Activated CD8-positive, alpha-beta memory T cell treated with anti-CD3 and anti-CD28 coated beads, Interleukin-2, amount 10 ng/mL, durations not matched to agents 7 days and 5 days (primary cell): Measurements from ENCODE around the gene DNER. TPM values are rescaled to one million over a fixed set of nuclear protein-coding genes. Genes with fewer than 3 reads are reported as not detected.
"Not testable (repeated sequence)": the region's sequence is repeated elsewhere in the genome, so short reads cannot be mapped to it uniquely, and the experiment has no call there.

ENCODE experiments used
- ATAC-seq: fragments of 150-1000 bp; cut with Tn5 transposase; one replicate; pipeline ENCODE4 v1.10.0; 2021; ENCODE audit warnings: moderate library complexity
- CTCF ChIA-PET: fragments of 350-600 bp; sonication (Branson Sonifier 250); formaldehyde crosslinking; loops from one replicate; lab custom pipeline; 2021; ENCODE audit warnings: antibody characterized with exemption; lab: Charles Lee
- DNase-seq: peaks from one replicate; pipeline ENCODE4 v3.0.0-alpha.2; 2020
- H3K27ac Mint-ChIP-seq: one replicate; pipeline ENCODE4 v1.8.0; 2021; ENCODE audit warnings: mild to moderate bottlenecking, mixed read lengths
- H3K27me3 Mint-ChIP-seq: one replicate; pipeline ENCODE4 v1.8.0; 2021; ENCODE audit warnings: mixed read lengths
- H3K36me3 Mint-ChIP-seq: one replicate; pipeline ENCODE4 v1.8.0; 2021; ENCODE audit warnings: mild to moderate bottlenecking, mixed read lengths
- H3K4me1 Mint-ChIP-seq: one replicate; pipeline ENCODE4 v1.8.0; 2021; ENCODE audit warnings: mixed read lengths
- H3K4me3 Mint-ChIP-seq: one replicate; pipeline ENCODE4 v1.8.0; 2021; ENCODE audit warnings: mild to moderate bottlenecking, moderate library complexity, mixed read lengths
- H3K9me3 Mint-ChIP-seq: one replicate; pipeline ENCODE4 v1.8.0; 2022; ENCODE audit warnings: low read depth, mixed read lengths
- total RNA-seq, 2 experiments: library from RNA; stranded (reverse); gene quantifications; one replicate each; pipeline ENCODE4 v1.2.3, GENCODE V29; 2021

The DNER gene
- total RNA-seq, 2 experiments from 2014 or later, result not detected

DNA sequence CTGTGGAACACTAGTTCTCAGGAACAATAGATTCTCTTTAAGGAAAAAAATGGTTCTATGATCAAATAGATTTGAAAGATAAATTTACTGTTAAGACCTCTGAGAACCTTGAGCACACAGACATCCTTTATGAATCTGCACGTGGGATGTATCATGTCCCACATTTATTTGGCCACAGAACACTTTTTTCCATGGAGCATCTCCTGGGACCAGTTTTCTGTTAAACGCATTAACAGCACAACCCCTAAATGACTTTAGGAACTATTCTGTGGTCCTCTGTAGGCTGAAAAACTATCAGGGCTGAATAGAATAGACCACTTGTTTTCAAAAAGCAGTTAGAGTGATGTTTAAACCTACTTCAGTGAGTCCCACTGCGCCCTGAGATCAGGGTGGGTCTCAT lies 311.1 kb downstream of the DNER start:
- Mint-ChIP-seq H3K27ac (no peak overlapping the region), H3K4me1 (no peaks in the 10 kb centered on the region), H3K4me3 (no peak overlapping the region), H3K36me3 (no peaks in the 10 kb centered on the region), H3K27me3 (no peaks in the 10 kb centered on the region), H3K9me3 (no peaks in the 10 kb centered on the region)
- no peak for DNase-seq
- no peak for ATAC-seq
- CTCF ChIA-PET, result no interaction called here

DNA sequence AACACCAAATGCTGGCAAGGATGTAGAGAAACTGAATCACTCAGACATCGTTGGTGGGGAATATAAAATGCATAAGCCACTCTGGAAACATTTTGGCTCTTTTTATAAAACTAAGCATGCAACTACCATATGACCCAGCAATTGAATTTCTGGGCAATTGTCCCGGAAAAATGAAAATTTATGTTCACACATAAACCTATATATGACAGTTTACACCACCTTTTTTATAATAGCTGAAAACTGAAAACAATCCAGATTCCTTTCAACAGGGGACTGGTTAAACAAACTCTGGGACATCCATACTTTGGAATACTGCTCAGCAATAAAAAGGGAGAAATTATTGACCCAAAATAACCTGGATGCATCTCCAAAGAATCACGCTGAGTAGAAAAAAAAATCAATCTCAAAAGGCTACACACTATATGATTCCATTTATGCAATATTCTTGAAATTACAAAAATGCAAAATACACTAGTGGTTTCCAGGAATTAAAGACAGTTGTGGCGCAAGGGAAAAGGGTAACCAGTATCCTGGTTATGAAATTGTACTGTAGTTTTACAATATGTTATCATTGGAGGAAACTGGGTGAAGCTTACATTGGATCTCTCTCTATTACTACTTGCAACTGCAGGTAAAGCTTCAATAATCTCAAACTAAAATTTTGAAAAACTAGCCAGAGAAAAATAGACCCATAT lies 313.0 kb downstream of the DNER start:
- Mint-ChIP-seq H3K36me3 (no peaks in the 10 kb centered on the region), H3K4me3 (no peak overlapping the region), H3K9me3 (peaks cover 2% of the 10 kb centered on the region), H3K27ac (no peak overlapping the region), H3K4me1 (no peaks in the 10 kb centered on the region), H3K27me3 (no peaks in the 10 kb centered on the region)
- ATAC-seq (no peak), DNase-seq (no peak)
- CTCF ChIA-PET, result no interaction called here

DNA sequence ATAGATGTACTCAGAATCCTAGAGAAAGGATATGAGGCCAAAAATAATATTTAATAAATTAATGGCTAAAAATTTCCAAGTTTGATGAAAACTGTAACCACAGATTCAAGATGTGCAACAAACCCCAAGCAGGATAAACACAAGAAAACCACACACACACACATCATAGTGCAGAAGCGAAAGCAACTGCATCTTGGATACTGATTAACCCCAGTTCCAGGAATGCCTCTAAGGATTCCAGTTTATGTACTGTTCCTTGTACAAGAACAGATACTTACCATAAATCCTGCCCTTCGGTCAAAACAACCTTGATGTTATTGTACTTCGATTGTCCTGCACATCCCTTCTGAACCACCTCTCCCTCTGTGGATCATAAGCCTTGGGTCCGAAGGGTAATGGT lies 320.4 kb downstream of the DNER start:
- no peak for DNase-seq
- no peak for ATAC-seq
- peaks cover 7% of the 10 kb centered on the region for H3K9me3 Mint-ChIP-seq

DNA sequence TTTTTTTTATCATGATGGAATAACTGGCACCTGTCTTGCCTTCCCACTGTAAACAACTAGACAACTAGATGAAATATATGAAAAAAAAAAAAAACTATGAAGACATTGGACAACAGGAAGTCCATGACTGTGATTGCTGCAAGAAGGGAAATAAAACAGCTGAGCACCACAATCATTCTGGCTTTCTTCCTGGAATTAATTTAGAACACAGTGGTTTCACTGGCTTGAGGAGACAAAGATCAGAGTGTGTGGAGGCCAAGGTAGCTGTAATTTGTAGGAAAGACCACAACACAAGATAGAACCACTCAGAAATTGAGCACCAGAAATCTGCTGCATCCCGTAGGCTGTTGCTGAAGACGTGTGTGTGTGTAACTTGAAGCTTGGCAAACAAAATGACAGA lies 322.2 kb downstream of the DNER start:
- DNase-seq (no peak), ATAC-seq (no peak)
- Mint-ChIP-seq H3K4me1 (no peaks in the 10 kb centered on the region), H3K4me3 (no peak overlapping the region), H3K36me3 (no peaks in the 10 kb centered on the region), H3K9me3 (peaks cover 5% of the 10 kb centered on the region), H3K27me3 (no peaks in the 10 kb centered on the region), H3K27ac (no peak overlapping the region)
- CTCF ChIA-PET, result no interaction called here

More for the DNA sequence above, 320.4 kb downstream of the DNER start:
- Mint-ChIP-seq H3K36me3 (no peaks in the 10 kb centered on the region), H3K4me1 (no peaks in the 10 kb centered on the region), H3K27me3 (no peaks in the 10 kb centered on the region), H3K4me3 (no peak overlapping the region), H3K27ac (no peak overlapping the region)
- CTCF ChIA-PET, result no interaction called here

GRCh38 chr2:229388731-229389130 lies 325.6 kb downstream of the DNER start:
- H3K4me3 Mint-ChIP-seq, result no peak overlapping the region
- DNase-seq, result no peak
- CTCF ChIA-PET, result no interaction called here
- H3K4me1 Mint-ChIP-seq, result no peaks in the 10 kb centered on the region
- H3K27me3 Mint-ChIP-seq, result no peaks in the 10 kb centered on the region
- no peak overlapping the region for H3K27ac Mint-ChIP-seq
- no peaks in the 10 kb centered on the region for H3K36me3 Mint-ChIP-seq
- no peak for ATAC-seq
- peaks cover 2% of the 10 kb centered on the region for H3K9me3 Mint-ChIP-seq

GRCh38 chr2:229387866-229388265 lies 326.5 kb downstream of the DNER start:
- no peak overlapping the region for H3K27ac Mint-ChIP-seq
- H3K4me3 Mint-ChIP-seq, result no peak overlapping the region
- CTCF ChIA-PET, result no interaction called here
- no peak for ATAC-seq
- H3K27me3 Mint-ChIP-seq, result no peaks in the 10 kb centered on the region
- H3K36me3 Mint-ChIP-seq, result no peaks in the 10 kb centered on the region
- no peak for DNase-seq
- H3K9me3 Mint-ChIP-seq, result peaks cover 2% of the 10 kb centered on the region
- no peaks in the 10 kb centered on the region for H3K4me1 Mint-ChIP-seq

- Mint-ChIP-seq H3K36me3 (no peaks in the 10 kb centered on the region), H3K9me3 (peaks cover 3% of the 10 kb centered on the region), H3K27me3 (no peaks in the 10 kb centered on the region), H3K4me1 (no peaks in the 10 kb centered on the region), H3K4me3 (no peak overlapping the region), H3K27ac (no peak overlapping the region)
- CTCF ChIA-PET, result no interaction called here
- DNase-seq, result no peak
- no peak for ATAC-seq
Measured at GRCh38 chr2:229380101-229380625, 334.2 kb downstream of the DNER start.

DNA sequence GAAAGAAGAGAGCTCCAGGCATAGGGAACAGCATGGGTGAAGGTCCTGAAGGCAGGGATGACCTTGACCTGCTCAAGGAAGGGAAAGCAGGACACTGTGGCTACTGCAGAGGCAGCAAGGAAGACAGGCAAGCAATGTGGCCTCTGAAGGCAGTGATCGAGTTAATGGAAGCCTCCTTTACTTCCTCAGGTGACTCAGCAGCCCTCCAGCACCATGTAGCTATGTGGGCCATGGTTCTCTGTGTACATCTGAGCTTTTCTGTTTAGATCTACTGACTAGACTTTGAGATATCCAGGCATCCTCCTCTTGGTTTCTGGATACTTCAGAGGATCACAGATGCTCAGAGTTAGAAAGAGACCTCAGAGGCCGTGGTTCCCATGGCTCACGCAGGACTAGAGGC lies 336.0 kb downstream of the DNER start:
- Mint-ChIP-seq H3K36me3 (no peaks in the 10 kb centered on the region), H3K4me3 (no peak overlapping the region), H3K9me3 (peaks cover 3% of the 10 kb centered on the region), H3K4me1 (no peaks in the 10 kb centered on the region), H3K27me3 (no peaks in the 10 kb centered on the region), H3K27ac (no peak overlapping the region)
- ATAC-seq (no peak), DNase-seq (no peak)
- CTCF ChIA-PET, result no interaction called here

GRCh38 chr2:229376866-229377265 lies 337.5 kb downstream of the DNER start:
- no peak overlapping the region for H3K4me3 Mint-ChIP-seq
- H3K27ac Mint-ChIP-seq, result no peak overlapping the region
- no peaks in the 10 kb centered on the region for H3K27me3 Mint-ChIP-seq
- DNase-seq, result no peak
- CTCF ChIA-PET, result no interaction called here
- peaks cover 1% of the 10 kb centered on the region for H3K9me3 Mint-ChIP-seq
- no peak for ATAC-seq
- no peaks in the 10 kb centered on the region for H3K36me3 Mint-ChIP-seq
- no peaks in the 10 kb centered on the region for H3K4me1 Mint-ChIP-seq

DNA sequence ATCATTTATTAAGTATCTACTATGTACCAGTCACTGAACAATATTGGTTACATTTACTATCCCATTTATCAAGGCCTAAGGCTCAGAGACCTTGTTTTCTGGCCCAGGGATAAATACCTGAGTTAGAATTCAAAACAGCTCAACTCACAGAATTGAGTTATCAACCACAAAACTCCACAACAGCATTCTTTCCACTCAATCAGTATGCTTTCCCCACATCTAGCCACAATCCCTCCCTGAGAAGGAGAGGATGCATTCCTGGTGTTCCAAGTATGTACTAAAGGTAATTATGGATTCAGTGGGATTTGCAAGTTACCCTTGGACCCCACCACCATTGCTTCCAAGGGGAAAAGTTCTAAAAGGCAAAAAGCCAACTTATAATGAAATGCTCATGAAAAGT lies 339.1 kb downstream of the DNER start:
- CTCF ChIA-PET, result no interaction called here
- Mint-ChIP-seq H3K4me1 (no peaks in the 10 kb centered on the region), H3K27ac (no peak overlapping the region), H3K27me3 (no peaks in the 10 kb centered on the region), H3K9me3 (peaks cover 2% of the 10 kb centered on the region), H3K4me3 (no peak overlapping the region), H3K36me3 (no peaks in the 10 kb centered on the region)
- DNase-seq (no peak), ATAC-seq (no peak)

GRCh38 chr2:229373311-229373710 lies 341.0 kb downstream of the DNER start:
- CTCF ChIA-PET, ATAC-seq, H3K36me3 Mint-ChIP-seq, H3K9me3 Mint-ChIP-seq, H3K27me3 Mint-ChIP-seq, DNase-seq, H3K27ac Mint-ChIP-seq, H3K4me3 Mint-ChIP-seq, H3K4me1 Mint-ChIP-seq: not testable (repeated sequence)

DNA sequence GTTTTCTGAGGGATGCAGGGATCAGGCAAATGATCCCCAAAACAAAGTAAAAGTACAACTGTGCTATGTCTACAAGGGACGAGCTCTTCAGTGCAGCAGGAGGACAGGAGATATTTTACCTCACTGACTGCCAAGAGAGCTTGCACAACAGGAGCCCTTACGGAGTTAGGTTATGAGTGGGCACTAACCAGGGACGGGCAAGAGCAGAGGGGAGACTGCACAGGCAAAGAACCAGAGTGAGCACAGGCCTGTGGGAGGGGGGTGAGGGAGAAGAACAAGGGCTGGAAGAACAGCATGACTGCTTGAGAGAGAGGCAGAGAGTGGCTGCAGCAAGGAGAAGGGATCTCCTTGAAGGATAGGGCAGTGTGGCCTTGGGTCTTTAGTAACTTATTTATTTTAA lies 342.1 kb downstream of the DNER start:
- no peaks in the 10 kb centered on the region for H3K27me3 Mint-ChIP-seq
- peaks cover 2% of the 10 kb centered on the region for H3K9me3 Mint-ChIP-seq
- ATAC-seq (no peak), DNase-seq (no peak)
- CTCF ChIA-PET, result no interaction called here
- no peaks in the 10 kb centered on the region for H3K36me3 Mint-ChIP-seq
- no peak overlapping the region for H3K4me3 Mint-ChIP-seq
- no peak overlapping the region for H3K27ac Mint-ChIP-seq
- H3K4me1 Mint-ChIP-seq, result no peaks in the 10 kb centered on the region

DNA sequence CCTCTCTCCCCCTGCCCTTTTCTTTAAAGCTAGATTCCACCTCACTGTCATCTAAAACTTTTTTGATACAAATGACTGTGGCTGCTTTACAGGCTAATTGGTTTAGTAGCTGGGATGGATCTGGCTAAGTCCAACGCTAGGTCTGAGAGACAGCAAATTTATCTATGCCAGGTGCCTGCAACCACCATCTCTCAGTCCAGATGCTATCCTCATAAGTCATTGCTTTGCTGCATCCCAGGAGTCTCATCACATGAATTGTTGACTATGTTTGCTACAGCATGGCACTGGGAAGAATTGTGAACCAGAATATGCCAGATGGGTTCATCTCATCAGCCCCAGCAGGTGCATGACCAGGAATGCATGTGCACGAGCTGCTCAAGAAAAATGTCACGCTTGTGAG lies 343.3 kb downstream of the DNER start:
- no peak overlapping the region for H3K27ac Mint-ChIP-seq
- CTCF ChIA-PET, result no interaction called here
- no peak overlapping the region for H3K4me3 Mint-ChIP-seq
- peaks cover 2% of the 10 kb centered on the region for H3K9me3 Mint-ChIP-seq
- ATAC-seq (no peak), DNase-seq (no peak)
- H3K36me3 Mint-ChIP-seq, result no peaks in the 10 kb centered on the region
- H3K27me3 Mint-ChIP-seq, result no peaks in the 10 kb centered on the region
- no peaks in the 10 kb centered on the region for H3K4me1 Mint-ChIP-seq

- Mint-ChIP-seq H3K27me3 (no peaks in the 10 kb centered on the region), H3K36me3 (no peaks in the 10 kb centered on the region), H3K4me3 (no peak overlapping the region), H3K9me3 (peaks cover 2% of the 10 kb centered on the region), H3K4me1 (no peaks in the 10 kb centered on the region), H3K27ac (no peak overlapping the region)
- DNase-seq (no peak), ATAC-seq (no peak)
- CTCF ChIA-PET, result no interaction called here
Measured at GRCh38 chr2:229370509-229370908, 343.8 kb downstream of the DNER start.
